ENCODE data around the gene NRAP. TPM values are rescaled to one million over a fixed set of nuclear protein-coding genes. Genes with fewer than 3 reads are reported as not detected.
A peak's percentile ranks its signal among the peaks of the same experiment; 100 is the strongest.

Gene NRAP
- polyA plus RNA-seq, 3 donors = not detected

GRCh38 chr10:113626809-113627355 lies 37.0 kb downstream of the NRAP start:
- DNase-seq = no peak
- Mint-ChIP-seq H3K4me1 (no peaks in the 10 kb centered on the region), H3K27ac (peak overlapping the region in 1 of 7 donors; percentile 15), H3K9me3 (peaks cover 0 to 2% (median 0%) of the 10 kb centered on the region in 7 donors), H3K4me3 (no peak overlapping the region), H3K36me3 (no peaks in the 10 kb centered on the region), H3K27me3 (ENCODE audit: low read depth in 3 of 3) (peaks cover 6 to 8% (median 8%) of the 10 kb centered on the region in 3 donors)
- Histone ChIP-seq H3K9me3 (replicated peaks in 1 of 2; ENCODE audit: control insufficient read depth in 1 of 2, insufficient read depth in 1 of 2, low read length in 2 of 2) (no peaks in the 10 kb centered on the region), H3K79me2 (ENCODE audit: insufficient read depth, low read length) (no peaks in the 10 kb centered on the region), H3K27ac (ENCODE audit: low read depth in 1 of 2, low read length in 2 of 2) (no peak overlapping the region), H3K9ac (ENCODE audit: insufficient read depth, low read length, poor library complexity, severe bottlenecking) (no peak overlapping the region), H3K27me3 (ENCODE audit: control insufficient read depth in 2 of 2, insufficient read depth in 2 of 2, low read length in 2 of 2) (no peaks in the 10 kb centered on the region), H3K36me3 (replicated peaks in 1 of 2; ENCODE audit: control insufficient read depth in 1 of 2, insufficient read depth in 2 of 2, low read length in 2 of 2) (no peaks in the 10 kb centered on the region), H3K4me1 (ENCODE audit: control insufficient read depth in 1 of 2, insufficient read depth in 2 of 2, low read length in 2 of 2) (no peaks in the 10 kb centered on the region), H4K20me1 (ENCODE audit: insufficient read depth, low read length) (no peaks in the 10 kb centered on the region), H2AFZ (ENCODE audit: insufficient read depth, low read depth, low read length, poor library complexity, severe bottlenecking) (no peak overlapping the region), H3K4me2 (replicated peaks; ENCODE audit: extremely low read depth, low read length, poor library complexity, severe bottlenecking) (no peak overlapping the region), H3K4me3 (replicated peaks in 1 of 3; ENCODE audit: low read depth in 2 of 3, low read length in 3 of 3) (no peak overlapping the region)
- TF ChIP-seq CTCF (IDR thresholded peaks at IDR 0.05) = no peak
- intact Hi-C loops (cut with micrococcal nuclease) = no loop called here
- WGBS (ENCODE audit: insufficient coverage) = 90% methylated on average over 2 of the region's 5 CpGs

GRCh38 chr10:113625461-113626186 lies 38.2 kb downstream of the NRAP start:
- no peaks in the 10 kb centered on the region for H3K4me1 ChIP-seq (ENCODE audit: control insufficient read depth in 1 of 2, insufficient read depth in 2 of 2, low read length in 2 of 2)
- H3K79me2 ChIP-seq (ENCODE audit: insufficient read depth, low read length) = no peaks in the 10 kb centered on the region
- Mint-ChIP-seq H3K4me1 (no peaks in the 10 kb centered on the region), H3K27me3 (ENCODE audit: low read depth in 3 of 3) (peaks cover 6 to 11% (median 9%) of the 10 kb centered on the region in 3 donors), H3K27ac (no peak overlapping the region), H3K4me3 (no peak overlapping the region), H3K9me3 (peaks cover 0 to 2% (median 0%) of the 10 kb centered on the region in 7 donors), H3K36me3 (no peaks in the 10 kb centered on the region)
- TF ChIP-seq CTCF (IDR thresholded peaks at IDR 0.05) = no peak
- H3K9ac ChIP-seq (ENCODE audit: insufficient read depth, low read length, poor library complexity, severe bottlenecking) = no peak overlapping the region
- H3K9me3 ChIP-seq (replicated peaks in 1 of 2; ENCODE audit: control insufficient read depth in 1 of 2, insufficient read depth in 1 of 2, low read length in 2 of 2) = no peaks in the 10 kb centered on the region
- no peaks in the 10 kb centered on the region for H3K27me3 ChIP-seq (ENCODE audit: control insufficient read depth in 2 of 2, insufficient read depth in 2 of 2, low read length in 2 of 2)
- H4K20me1 ChIP-seq (ENCODE audit: insufficient read depth, low read length) = no peaks in the 10 kb centered on the region
- H3K36me3 ChIP-seq (replicated peaks in 1 of 2; ENCODE audit: control insufficient read depth in 1 of 2, insufficient read depth in 2 of 2, low read length in 2 of 2) = no peaks in the 10 kb centered on the region
- WGBS (ENCODE audit: insufficient coverage) = 96% methylated on average over 7 of the region's 10 CpGs
- no peak overlapping the region for H3K27ac ChIP-seq (ENCODE audit: low read depth in 1 of 2, low read length in 2 of 2)
- no peak overlapping the region for H3K4me2 ChIP-seq (replicated peaks; ENCODE audit: extremely low read depth, low read length, poor library complexity, severe bottlenecking)
- no peak overlapping the region for H3K4me3 ChIP-seq (replicated peaks in 1 of 3; ENCODE audit: low read depth in 2 of 3, low read length in 3 of 3)
- H2AFZ ChIP-seq (ENCODE audit: insufficient read depth, low read depth, low read length, poor library complexity, severe bottlenecking) = no peak overlapping the region
- intact Hi-C loops (cut with micrococcal nuclease) = no loop called here
- no peak for DNase-seq
